Activated CD4-positive, alpha-beta memory T cell treated with anti-CD3 and anti-CD28 coated beads, Interleukin-2, amount 10 ng/mL, durations not matched to agents 7 days and 5 days (primary cell): ENCODE results near the gene LIN37. TPM values are rescaled to one million over a fixed set of nuclear protein-coding genes. Genes with fewer than 3 reads are reported as not detected.
"Not testable (repeated sequence)": the region's sequence is repeated elsewhere in the genome, so short reads cannot be mapped to it uniquely, and the experiment has no call there.

ENCODE experiments used
- CTCF ChIA-PET: fragments of 350-600 bp; sonication (Branson Sonifier 250); formaldehyde crosslinking; loops from one replicate; lab custom pipeline; 2021; ENCODE audit warnings: antibody characterized with exemption, inconsistent platforms; lab: Charles Lee
- POLR2A ChIA-PET: fragments of 350-600 bp; sonication (Branson Sonifier 250); formaldehyde crosslinking; loops from one replicate; lab custom pipeline; 2021; ENCODE audit warnings: antibody characterized with exemption; lab: Charles Lee
- DNase-seq: peaks from one replicate; pipeline ENCODE4 v3.0.0-alpha.2; 2020
- H3K27ac Mint-ChIP-seq: one replicate; pipeline ENCODE4 v1.8.0; 2021; ENCODE audit warnings: mild to moderate bottlenecking, mixed read lengths
- H3K27me3 Mint-ChIP-seq: one replicate; pipeline ENCODE4 v1.8.0; 2021; ENCODE audit warnings: mixed read lengths
- H3K36me3 Mint-ChIP-seq: one replicate; pipeline ENCODE4 v1.8.0; 2021; ENCODE audit warnings: low read depth, mixed read lengths
- H3K4me1 Mint-ChIP-seq: one replicate; pipeline ENCODE4 v1.8.0; 2021; ENCODE audit warnings: mixed read lengths
- H3K4me3 Mint-ChIP-seq: one replicate; pipeline ENCODE4 v1.8.0; 2021; ENCODE audit warnings: mild to moderate bottlenecking, mixed read lengths
- H3K9me3 Mint-ChIP-seq: one replicate; pipeline ENCODE4 v1.8.0; 2021; ENCODE audit warnings: mixed read lengths
- total RNA-seq, 2 experiments: library from RNA; stranded (reverse); gene quantifications; one replicate each; pipeline ENCODE4 v1.2.3, GENCODE V29; 2021

LIN37 gene
- total RNA-seq, 2 experiments from 2014 or later, result 13.1 to 16.2 TPM

DNA sequence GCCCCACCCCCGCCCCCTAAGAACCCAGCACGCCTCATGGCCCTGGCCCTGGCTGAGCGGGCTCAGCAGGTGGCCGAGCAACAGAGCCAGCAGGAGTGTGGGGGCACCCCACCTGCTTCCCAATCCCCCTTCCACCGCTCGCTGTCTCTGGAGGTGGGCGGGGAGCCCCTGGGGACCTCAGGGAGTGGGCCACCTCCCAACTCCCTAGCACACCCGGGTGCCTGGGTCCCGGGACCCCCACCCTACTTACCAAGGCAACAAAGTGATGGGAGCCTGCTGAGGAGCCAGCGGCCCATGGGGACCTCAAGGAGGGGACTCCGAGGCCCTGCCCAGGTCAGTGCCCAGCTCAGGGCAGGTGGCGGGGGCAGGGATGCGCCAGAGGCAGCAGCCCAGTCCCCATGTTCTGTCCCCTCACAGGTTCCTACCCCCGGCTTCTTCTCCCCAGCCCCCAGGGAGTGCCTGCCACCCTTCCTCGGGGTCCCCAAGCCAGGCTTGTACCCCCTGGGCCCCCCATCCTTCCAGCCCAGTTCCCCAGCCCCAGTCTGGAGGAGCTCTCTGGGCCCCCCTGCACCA is 38.9 kb downstream of the LIN37 start:
- Mint-ChIP-seq H3K36me3 (peaks cover 8% of the 10 kb centered on the region), H3K9me3 (no peaks in the 10 kb centered on the region), H3K27me3 (no peaks in the 10 kb centered on the region), H3K4me1 (no peaks in the 10 kb centered on the region), H3K27ac (no peak overlapping the region), H3K4me3 (no peak overlapping the region)
- ChIA-PET POLR2A (no interaction called here), CTCF (no interaction called here)
- DNase-seq, result no peak

DNA sequence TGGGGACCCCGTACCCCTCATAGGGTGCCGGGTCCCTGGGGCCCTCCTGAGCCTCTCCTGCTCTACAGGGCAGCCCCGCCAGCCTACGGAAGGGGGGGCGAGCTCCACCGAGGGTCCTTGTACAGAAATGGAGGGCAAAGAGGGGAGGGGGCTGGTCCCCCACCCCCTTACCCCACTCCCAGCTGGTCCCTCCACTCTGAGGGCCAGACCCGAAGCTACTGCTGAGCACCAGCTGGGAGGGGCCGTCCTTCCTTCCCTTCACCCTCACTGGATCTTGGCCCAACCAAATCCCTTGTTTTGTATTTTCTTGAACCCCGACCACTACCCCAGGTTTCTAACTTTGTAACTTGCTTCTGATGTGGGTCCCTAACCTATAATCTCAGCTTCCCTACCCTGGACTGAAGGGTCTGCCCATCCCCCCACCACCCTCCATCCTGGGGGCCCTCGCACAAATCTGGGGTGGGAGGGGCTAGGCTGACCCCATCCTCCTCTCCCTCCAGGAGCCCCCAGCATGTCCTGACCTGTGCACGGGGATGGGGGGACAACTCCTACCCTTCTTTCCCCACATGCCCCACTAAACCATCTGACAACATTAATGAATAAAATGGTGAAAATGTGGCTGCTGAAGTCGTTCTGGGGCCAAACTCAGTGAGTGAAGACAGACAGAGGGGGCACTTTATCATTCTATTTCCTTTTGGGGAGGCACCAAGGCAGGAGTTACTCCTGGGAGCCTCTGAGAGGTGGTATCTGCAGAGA is 40.0 kb downstream of the LIN37 start:
- no peak for DNase-seq
- Mint-ChIP-seq H3K4me1 (no peaks in the 10 kb centered on the region), H3K4me3 (no peak overlapping the region), H3K9me3 (no peaks in the 10 kb centered on the region), H3K36me3 (peaks cover 2% of the 10 kb centered on the region), H3K27me3 (no peaks in the 10 kb centered on the region), H3K27ac (no peak overlapping the region)
- ChIA-PET CTCF (no interaction called here), POLR2A (interaction anchor here (1.3 kb wide), 1 partner anchor 16 kb away, joined by 3 read pairs; no protein-coding TSS in a partner anchor)

DNA sequence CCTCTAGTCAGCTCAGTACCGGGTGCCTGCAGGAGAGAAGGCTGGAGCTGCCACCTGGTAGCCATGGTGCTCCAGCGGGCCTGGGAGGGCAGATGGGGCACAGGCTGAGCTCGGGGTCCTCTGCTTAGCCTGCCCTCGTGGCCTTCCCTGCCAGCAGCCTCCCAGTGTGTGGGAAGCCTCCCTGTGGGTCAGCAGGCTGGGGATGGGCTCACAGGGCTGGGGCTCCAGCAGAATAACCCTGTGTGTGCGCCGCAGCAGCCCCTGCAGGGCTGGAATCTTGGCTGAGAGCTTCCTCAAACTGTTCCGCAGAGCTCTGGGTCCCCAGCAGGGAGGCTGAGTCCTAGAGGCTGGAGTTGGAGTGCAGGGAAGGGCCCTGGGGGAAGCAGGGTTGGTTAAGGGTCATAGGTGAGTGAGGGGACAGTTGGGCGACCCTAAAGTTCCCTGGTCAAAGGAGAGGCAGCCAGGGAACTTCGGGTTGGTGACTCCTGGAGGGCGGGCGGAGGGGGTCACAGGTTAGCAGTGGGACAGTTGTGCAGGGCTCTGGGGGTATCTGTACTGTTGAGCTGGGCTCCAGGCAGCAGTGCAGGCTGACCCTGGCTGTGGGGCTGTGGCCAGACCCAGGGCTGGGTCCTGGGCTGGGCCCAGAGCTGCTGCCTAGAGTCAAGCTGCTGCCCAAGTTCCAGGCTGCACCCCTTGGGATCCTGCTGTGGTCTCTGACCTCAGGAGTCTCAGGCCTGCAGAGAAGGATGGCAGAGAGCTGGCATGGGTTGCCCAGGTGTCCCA is 41.0 kb downstream of the LIN37 start:
- Mint-ChIP-seq H3K36me3 (no peaks in the 10 kb centered on the region), H3K4me3 (no peak overlapping the region), H3K27me3 (peaks cover 4% of the 10 kb centered on the region), H3K9me3 (no peaks in the 10 kb centered on the region), H3K27ac (no peak overlapping the region), H3K4me1 (no peaks in the 10 kb centered on the region)
- CTCF ChIA-PET, result no interaction called here
- DNase-seq, result no peak
- POLR2A ChIA-PET, result interaction anchor here (0.6 to 1.3 kb wide), 3 partner anchors 17 to 49 kb away, joined by 3 read pairs; no protein-coding TSS in a partner anchor

DNA sequence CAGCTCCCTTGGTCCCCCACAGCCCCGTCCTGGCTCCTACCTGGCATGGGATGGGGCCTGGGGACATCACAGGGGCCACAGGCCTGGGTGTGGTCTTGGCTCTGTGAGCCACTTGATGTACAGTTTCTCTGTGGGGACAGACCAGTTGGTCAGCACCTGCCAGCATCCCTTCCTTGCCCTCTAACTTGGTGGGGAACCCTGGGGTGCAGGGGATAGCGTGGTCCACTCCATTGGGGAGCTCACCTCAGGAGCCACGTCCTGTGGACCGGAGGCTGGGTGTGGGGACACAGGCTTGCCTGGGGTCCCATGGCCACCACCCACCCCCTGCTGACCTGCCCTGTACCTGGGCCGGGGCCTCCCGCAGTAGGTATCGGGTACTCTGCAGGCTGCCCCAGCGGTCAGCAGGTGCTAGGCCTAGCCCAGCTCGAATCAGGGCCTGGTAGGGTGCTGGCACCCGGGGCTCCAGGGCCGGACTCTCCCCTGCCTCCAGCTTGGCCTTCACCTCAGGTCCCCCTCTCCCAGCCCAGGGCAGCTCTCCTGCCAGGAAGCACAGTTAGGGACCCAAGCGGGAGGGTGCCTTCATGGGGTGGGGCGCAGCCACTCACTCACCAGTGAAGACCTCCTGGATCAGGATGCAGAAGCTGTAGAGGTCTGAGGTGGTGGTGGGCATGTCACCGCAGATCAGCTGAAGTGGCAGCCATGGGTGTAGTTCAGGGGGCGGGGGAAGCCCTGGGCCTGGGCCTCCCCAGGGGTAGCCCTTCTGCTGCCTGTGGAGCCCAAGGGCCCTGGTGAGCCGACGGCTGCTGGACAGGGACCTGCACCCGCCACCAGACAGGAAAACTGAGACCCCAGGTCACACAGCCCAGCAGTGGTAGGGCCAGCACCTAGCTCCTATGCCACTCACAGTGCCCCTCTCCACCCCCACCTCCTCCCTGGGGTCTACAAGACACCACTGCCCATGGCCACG is 41.9 kb downstream of the LIN37 start:
- Mint-ChIP-seq H3K36me3 (no peaks in the 10 kb centered on the region), H3K27ac (no peak overlapping the region), H3K4me1 (no peaks in the 10 kb centered on the region), H3K9me3 (no peaks in the 10 kb centered on the region), H3K27me3 (peaks cover 4% of the 10 kb centered on the region), H3K4me3 (no peak overlapping the region)
- no peak for DNase-seq
- ChIA-PET POLR2A (interaction anchor here (1.1 to 1.3 kb wide), 2 partner anchors 18 to 43 kb away, joined by 3 read pairs; no protein-coding TSS in a partner anchor), CTCF (no interaction called here)

DNA sequence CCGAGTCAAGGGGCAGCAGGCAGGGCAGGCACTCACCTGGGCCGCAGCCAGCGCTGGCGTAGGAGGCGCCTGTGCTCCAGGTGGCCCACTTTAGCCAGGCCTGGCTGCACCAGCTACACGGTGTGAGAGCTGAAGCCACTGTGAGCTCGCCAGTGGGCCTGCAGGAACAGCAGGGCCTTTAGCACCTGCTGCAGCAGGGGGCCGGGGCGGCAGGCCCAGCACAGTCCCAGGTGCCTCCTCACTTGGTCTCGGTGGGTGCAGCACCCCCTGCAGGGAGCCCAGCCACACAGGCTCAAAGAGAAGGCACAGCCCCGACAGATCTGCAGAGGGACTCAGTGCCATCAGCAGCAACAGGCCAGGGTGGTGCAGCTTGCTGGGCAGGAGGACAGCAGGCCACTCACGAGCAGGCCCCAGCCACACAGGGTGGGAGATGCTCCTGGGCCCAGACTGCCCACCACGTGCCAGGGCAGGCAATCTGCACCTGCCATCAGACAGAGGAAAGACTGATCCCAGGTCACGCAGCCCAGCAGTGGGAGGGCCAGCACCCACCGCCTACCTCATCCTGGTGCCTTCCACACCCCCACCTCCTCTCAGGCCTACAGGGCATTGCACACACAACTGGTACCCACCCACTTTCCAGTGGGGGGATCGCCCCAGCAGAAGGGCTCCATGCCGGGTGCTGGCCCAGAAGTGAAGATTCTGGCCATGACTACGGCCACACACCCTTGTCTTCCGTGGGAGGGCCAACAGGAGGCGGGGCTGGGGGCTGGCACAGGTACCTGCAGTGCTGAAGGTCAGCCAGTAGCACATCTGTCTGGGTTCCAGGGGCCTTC is 42.8 kb downstream of the LIN37 start:
- Mint-ChIP-seq H3K4me1 (no peaks in the 10 kb centered on the region), H3K4me3 (no peak overlapping the region), H3K27me3 (peaks cover 8% of the 10 kb centered on the region), H3K36me3 (no peaks in the 10 kb centered on the region), H3K9me3 (no peaks in the 10 kb centered on the region), H3K27ac (no peak overlapping the region)
- ChIA-PET POLR2A (no interaction called here), CTCF (no interaction called here)
- no peak for DNase-seq

DNA sequence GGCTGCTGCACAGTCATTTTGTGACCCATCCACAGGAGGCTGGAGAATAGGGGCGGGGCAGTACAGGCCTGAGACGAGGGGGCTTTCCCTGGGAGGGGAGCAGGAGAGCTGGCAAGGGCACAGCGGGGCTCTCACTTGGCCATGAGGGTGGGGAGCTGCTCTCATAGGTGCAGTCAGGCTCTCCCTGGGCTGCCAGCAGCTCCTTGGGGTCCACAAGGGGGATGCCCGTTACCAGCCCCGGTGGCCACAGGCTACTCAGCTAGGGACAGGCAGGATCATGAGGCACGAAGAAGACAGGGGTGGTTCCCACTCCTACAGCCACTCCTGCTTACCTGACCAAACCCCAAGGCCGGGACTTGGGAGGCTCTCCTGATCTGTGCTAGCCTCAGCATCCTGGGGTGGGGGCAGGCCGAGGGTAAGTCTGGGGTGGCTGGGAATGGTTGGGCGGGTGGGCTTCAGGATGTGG is 43.5 kb downstream of the LIN37 start:
- DNase-seq, result no peak
- no peaks in the 10 kb centered on the region for H3K9me3 Mint-ChIP-seq
- H3K4me3 Mint-ChIP-seq, result no peak overlapping the region
- ChIA-PET POLR2A (no interaction called here), CTCF (no interaction called here)
- no peaks in the 10 kb centered on the region for H3K4me1 Mint-ChIP-seq
- H3K27me3 Mint-ChIP-seq, result peaks cover 15% of the 10 kb centered on the region
- H3K27ac Mint-ChIP-seq, result no peak overlapping the region
- no peaks in the 10 kb centered on the region for H3K36me3 Mint-ChIP-seq

DNA sequence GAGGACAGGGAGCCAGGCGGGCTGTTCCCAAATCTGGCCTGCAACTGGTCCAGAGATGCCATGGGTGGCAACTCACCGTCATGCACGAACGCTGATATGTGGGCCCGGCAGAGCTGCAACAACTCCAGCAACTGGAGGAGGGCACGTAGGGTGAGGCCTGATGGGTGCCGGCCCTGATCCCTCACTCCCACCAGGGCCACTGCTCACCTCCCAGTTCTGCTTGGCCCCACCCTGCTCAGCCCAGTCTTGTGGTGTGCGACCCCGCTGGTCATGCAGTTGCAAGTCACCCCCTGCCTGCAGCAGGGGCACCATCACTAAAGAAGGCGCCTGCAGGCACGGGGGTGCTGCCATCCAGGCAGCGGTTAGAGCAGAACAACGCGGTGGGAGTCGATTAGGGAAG is 43.9 kb downstream of the LIN37 start:
- H3K27ac Mint-ChIP-seq, result no peak overlapping the region
- no peak overlapping the region for H3K4me3 Mint-ChIP-seq
- peaks cover 19% of the 10 kb centered on the region for H3K27me3 Mint-ChIP-seq
- ChIA-PET CTCF (no interaction called here), POLR2A (no interaction called here)
- no peaks in the 10 kb centered on the region for H3K4me1 Mint-ChIP-seq
- DNase-seq, result no peak
- H3K9me3 Mint-ChIP-seq, result no peaks in the 10 kb centered on the region
- H3K36me3 Mint-ChIP-seq, result no peaks in the 10 kb centered on the region

DNA sequence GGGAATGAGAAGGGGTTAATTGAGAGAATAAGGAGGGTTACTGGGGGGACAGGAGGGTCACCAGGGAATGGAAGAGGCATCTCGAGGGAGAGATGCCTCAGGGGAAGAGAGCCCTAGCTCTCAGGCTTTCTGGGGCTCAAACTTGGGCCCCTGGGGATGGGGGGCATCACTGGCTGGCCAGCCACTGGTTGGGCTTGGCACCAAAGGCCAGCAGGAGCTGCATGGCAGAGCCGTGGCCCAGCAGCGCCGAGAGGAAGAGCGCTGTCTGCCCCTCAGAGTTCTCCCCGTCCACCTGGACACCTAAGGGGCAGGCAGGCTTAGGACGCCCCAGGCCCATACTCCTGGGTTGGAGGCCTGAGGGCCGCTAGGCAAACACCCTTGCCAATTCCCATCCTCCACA is 44.5 kb downstream of the LIN37 start:
- Mint-ChIP-seq H3K27ac (no peak overlapping the region), H3K36me3 (no peaks in the 10 kb centered on the region), H3K27me3 (peaks cover 25% of the 10 kb centered on the region), H3K9me3 (no peaks in the 10 kb centered on the region), H3K4me3 (no peak overlapping the region), H3K4me1 (no peaks in the 10 kb centered on the region)
- ChIA-PET POLR2A (no interaction called here), CTCF (no interaction called here)
- no peak for DNase-seq

DNA sequence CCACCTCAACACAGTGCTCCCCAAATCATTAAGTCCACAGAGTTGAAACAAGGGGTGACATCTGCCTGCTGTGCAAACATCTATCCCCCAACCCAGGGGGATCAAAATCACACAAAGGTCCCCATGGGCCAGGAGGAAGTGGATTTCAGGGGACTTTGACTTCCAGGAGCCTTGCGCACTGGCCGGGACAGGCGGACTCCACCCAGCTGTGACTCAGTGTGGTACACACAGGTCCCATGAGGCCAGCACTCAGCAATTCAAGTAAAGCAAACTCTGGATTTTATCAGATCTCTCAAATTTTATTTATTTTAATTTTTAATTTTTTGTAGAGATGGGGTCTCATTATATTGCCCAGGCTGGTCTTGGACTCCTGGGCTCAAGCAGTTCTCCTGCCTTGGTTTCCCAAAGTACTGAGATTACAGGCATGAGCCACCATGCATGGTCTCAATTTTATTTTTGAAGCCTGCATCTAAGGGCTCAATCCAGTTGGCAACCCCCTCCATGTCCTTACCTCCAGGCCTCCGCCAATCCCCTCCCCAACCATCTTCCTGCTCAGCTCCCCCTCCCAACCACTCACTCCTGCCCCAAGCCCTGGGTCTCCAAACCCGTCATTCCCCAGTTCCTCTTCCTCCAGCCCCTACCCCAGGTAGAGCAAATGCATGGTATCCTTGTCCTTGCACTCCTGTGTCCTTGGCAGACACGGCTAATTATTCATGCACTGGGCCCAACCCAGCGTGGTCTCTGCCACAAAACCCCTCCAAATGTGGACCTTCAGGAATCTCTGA is 45.2 kb downstream of the LIN37 start:
- no peaks in the 10 kb centered on the region for H3K4me1 Mint-ChIP-seq
- H3K27me3 Mint-ChIP-seq, result peaks cover 29% of the 10 kb centered on the region
- ChIA-PET CTCF (no interaction called here), POLR2A (no interaction called here)
- no peaks in the 10 kb centered on the region for H3K36me3 Mint-ChIP-seq
- no peak for DNase-seq
- no peak overlapping the region for H3K27ac Mint-ChIP-seq
- H3K9me3 Mint-ChIP-seq, result no peaks in the 10 kb centered on the region
- no peak overlapping the region for H3K4me3 Mint-ChIP-seq

DNA sequence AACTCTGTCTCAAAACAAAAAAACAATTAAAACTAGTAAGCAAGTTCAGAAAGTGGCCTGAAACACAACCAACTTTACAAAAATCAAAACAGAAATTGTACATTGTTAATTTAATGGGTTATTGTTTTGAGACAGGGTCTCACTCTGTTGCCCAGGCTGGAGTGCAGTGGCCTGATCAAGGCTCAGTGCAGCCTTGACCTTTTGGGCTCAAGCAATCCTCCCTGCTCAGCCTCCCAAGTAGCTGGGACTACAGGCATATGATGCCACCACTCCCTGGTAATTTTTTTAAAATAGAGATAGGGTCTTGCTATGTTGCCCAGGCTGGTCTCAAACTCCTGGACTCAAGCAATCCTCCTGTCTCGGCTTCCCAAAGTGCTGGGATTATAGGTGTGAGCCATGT is 47.2 kb downstream of the LIN37 start:
- H3K4me3 Mint-ChIP-seq, CTCF ChIA-PET, H3K4me1 Mint-ChIP-seq, H3K36me3 Mint-ChIP-seq, H3K27ac Mint-ChIP-seq, DNase-seq, POLR2A ChIA-PET, H3K9me3 Mint-ChIP-seq: not testable (repeated sequence)
- peaks cover 31% of the 10 kb centered on the region for H3K27me3 Mint-ChIP-seq

DNA sequence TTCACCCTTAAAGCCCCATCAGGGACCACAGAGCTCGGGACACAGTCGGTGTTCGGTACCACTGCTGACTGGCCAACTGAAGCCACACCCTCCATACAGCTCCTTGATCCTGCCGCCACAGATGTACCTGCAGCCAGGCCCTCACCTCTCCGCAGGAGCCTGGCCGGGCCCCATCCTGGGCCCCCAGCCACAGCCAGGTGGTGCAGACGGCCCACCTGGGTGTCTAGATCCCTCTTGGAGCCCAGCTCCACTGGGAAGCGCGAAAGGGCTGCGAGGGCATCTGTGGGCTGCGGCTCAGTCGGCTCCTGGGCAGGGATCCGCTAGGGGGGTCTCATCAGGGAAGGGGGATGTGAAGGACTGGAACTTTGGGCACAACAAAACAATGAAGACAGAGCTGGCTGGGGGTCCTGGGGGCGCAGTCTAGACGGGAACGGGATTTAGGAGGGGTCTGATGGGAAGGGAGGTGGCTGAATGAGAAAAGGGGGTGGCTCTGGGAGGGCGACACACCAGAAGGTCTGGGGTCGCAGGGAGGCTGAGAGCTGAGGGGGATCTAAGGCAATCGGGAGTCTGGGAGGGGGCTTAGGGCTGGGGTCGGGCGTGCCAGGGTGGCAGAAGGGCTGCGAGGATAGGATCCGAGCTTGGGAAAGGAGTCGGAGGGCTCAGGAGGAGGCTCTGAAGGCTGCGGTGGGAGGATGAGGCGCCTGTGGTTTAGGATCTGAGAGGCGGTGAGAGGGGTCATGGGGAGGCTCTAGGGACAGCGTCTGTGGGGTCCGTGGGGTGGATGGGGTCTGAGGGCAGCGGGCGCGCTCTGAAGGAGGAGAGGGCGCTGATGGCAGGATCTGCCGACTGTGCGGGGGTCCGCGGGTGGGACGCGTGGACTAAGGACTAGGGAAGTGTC is 48.5 kb downstream of the LIN37 start:
- no peak overlapping the region for H3K4me3 Mint-ChIP-seq
- POLR2A ChIA-PET, result no interaction called here

More for the DNA sequence above, 48.5 kb downstream of the LIN37 start:
- Mint-ChIP-seq H3K4me1 (no peaks in the 10 kb centered on the region), H3K27me3 (peaks cover 31% of the 10 kb centered on the region), H3K27ac (no peak overlapping the region), H3K9me3 (no peaks in the 10 kb centered on the region), H3K36me3 (no peaks in the 10 kb centered on the region)
- CTCF ChIA-PET, result no interaction called here
- no peak for DNase-seq
